Karpas-422 (cell line): ENCODE data around the gene TPGS2. TPM values are rescaled to one million over a fixed set of nuclear protein-coding genes. Genes with fewer than 3 reads are reported as not detected.
"Not testable (repeated sequence)": the region's sequence is repeated elsewhere in the genome, so short reads cannot be mapped to it uniquely, and the experiment has no call there.

Experiments used
- DNase-seq: peaks from one replicate; pipeline ENCODE4 v3.0.0-alpha.2; 2015
- H2AFZ ChIP-seq: fragments of 200-600 bp; sonication (generic); 2 replicates; pipeline ENCODE4 v1.6.1; 2014; ENCODE audit warnings: antibody characterized with exemption, low read length, mixed read lengths
- H3K27ac ChIP-seq: fragments of 200-600 bp; sonication (generic); 2 replicates; pipeline ENCODE4 v1.5.1; 2014; ENCODE audit warnings: mild to moderate bottlenecking, low read length, moderate library complexity
- H3K27me3 ChIP-seq: fragments of 200-600 bp; sonication (generic); 2 replicates; pipeline ENCODE4 v1.6.1; 2014; ENCODE audit warnings: low read length, mixed read lengths
- H3K36me3 ChIP-seq: fragments of 200-600 bp; sonication (generic); 2 replicates; pipeline ENCODE4 v1.6.1; 2014; ENCODE audit warnings: low read length, mixed read lengths; ENCODE audit not compliant: insufficient read depth
- H3K4me1 ChIP-seq: fragments of 200-600 bp; sonication (generic); 2 replicates; pipeline ENCODE4 v1.6.1; 2014; ENCODE audit warnings: mild to moderate bottlenecking, low read length, mixed read lengths
- H3K4me2 ChIP-seq: fragments of 200-600 bp; sonication (generic); 2 replicates; pipeline ENCODE4 v1.6.1; 2014; ENCODE audit warnings: low read length, low read depth, mild to moderate bottlenecking; ENCODE audit not compliant: poor library complexity, severe bottlenecking
- H3K4me3 ChIP-seq: fragments of 200-600 bp; sonication (generic); 2 replicates; pipeline ENCODE4 v1.5.1; 2014; ENCODE audit warnings: mild to moderate bottlenecking, antibody characterized with exemption, low read length, mixed read lengths
- H3K79me2 ChIP-seq: fragments of 200-600 bp; sonication (generic); 2 replicates; pipeline ENCODE4 v1.6.1; 2014; ENCODE audit warnings: mild to moderate bottlenecking, low read length, mixed read lengths
- H3K9ac ChIP-seq: fragments of 200-600 bp; sonication (generic); 2 replicates; pipeline ENCODE4 v1.6.0; 2014; ENCODE audit warnings: low read length
- H3K9me2 ChIP-seq: fragments of 200-600 bp; sonication (generic), shearing (Covaris generic); replicated peaks from 2 replicates; pipeline ENCODE4 v1.6.0; 2014; ENCODE audit warnings: mild to moderate bottlenecking, low read length, moderate library complexity; ENCODE audit not compliant: insufficient read depth
- H3K9me3 ChIP-seq: fragments of 300-700, 200-600 bp; sonication (generic); 2 replicates; pipeline ENCODE4 v1.6.1; 2014; ENCODE audit warnings: low read length, mixed read lengths
- H4K20me1 ChIP-seq: fragments of 200-600 bp; sonication (generic); 2 replicates; pipeline ENCODE4 v1.6.1; 2014; ENCODE audit warnings: mild to moderate bottlenecking, antibody characterized with exemption, low read length, low read depth; ENCODE audit not compliant: insufficient read depth
- total RNA-seq: library from RNA; depleted of rRNA; stranded (reverse); fragments of >200 nt; shearing (Covaris generic); gene quantifications from 2 replicates; pipeline ENCODE4 v1.2.3, GENCODE V29; 2014; ENCODE audit warnings: low replicate concordance; rRNA removed

Gene TPGS2, protein sequence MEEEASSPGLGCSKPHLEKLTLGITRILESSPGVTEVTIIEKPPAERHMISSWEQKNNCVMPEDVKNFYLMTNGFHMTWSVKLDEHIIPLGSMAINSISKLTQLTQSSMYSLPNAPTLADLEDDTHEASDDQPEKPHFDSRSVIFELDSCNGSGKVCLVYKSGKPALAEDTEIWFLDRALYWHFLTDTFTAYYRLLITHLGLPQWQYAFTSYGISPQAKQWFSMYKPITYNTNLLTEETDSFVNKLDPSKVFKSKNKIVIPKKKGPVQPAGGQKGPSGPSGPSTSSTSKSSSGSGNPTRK
- total RNA-seq, result 116 and 160 TPM in 2 replicates

DNA sequence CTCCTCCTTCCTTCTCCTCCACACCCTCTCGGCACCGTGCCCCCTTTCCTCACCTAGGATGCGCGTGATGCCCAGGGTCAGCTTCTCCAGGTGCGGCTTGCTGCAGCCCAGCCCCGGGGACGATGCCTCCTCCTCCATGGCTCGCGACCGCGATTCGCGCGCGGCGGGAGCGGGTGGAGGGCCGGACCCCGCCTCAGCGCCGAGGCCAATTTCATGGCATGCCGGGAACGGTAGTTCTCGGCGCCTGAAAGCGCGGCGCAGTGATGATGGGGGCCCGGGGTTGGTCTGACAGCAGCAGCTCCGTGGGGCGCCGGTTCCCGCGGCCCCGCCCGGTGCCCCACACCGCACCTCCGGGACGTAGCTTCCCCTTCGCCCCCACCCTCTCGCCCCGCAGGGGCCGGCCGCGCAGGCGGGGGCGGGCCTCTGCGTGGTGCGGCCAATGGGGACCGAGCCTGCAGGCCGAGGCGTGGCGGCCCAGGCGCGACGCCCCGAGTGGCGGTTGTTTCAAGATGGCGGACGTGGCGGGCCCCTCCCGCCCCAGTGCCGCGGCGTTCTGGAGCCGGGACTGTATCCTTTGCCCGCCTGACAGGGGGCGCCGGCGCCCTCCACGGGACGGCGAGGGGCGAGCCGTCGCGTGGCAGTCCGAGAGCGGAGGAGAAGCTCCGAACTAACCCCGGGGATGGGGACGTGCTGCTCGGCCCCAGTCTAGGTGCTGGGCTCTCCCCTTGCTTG is at the start of gene TPGS2, which contains the start of gene KIAA1328:
Gene TPGS2 (minus strand): TSS at position 373 of the 732 bp plus-strand sequence. CDS start 235 bp downstream, at position 138.
Gene KIAA1328 (plus strand): TSS at position 498 of the 732 bp plus-strand sequence. CDS start 12 bp downstream, at position 510.
- H3K27ac ChIP-seq, result peak within 1 kb of the TSS; percentile 69
- peaks cover 79% of the 10 kb centered on the region for H3K79me2 ChIP-seq
- H3K9me2 ChIP-seq, result no peaks in the 10 kb centered on the region
- H3K27me3 ChIP-seq, result no peaks in the 10 kb centered on the region
- H3K9ac ChIP-seq, result peak within 1 kb of the TSS; percentile 86
- H3K4me2 ChIP-seq, result peak within 1 kb of the TSS; percentile 85
- H2AFZ ChIP-seq, result peak within 1 kb of the TSS; percentile 73
- H3K9me3 ChIP-seq, result no peaks in the 10 kb centered on the region
- H3K4me3 ChIP-seq, result peak within 1 kb of the TSS; percentile 81
- peak; percentile 95 for DNase-seq
- H3K4me1 ChIP-seq, result peaks cover 43% of the 10 kb centered on the region
- peaks cover 19% of the 10 kb centered on the region; the same call in 1 of the 2 replicates for H3K36me3 ChIP-seq
- H4K20me1 ChIP-seq, result no peaks in the 10 kb centered on the region

DNA sequence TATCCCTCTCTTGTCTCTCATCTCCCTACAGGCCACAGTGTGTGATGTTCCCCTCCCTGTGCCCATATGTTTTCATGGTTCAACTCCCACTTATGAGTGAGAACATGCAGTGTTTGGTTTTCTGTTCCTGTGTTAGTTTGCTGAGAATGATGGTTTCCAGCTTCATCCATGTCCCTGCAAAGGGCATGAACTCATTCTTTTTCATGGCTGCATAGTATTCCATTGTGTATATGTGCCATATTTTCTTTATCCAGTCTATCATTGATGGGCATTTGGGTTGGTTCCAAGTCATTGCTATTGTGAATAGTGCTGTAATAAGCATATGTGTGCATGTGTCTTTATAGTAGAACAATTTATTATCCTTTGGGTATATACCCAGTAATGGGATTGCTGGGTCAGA is 45.0 kb upstream of the TPGS2 start:
- not testable (repeated sequence) for H2AFZ ChIP-seq, H3K9ac ChIP-seq, H3K4me2 ChIP-seq, H3K9me3 ChIP-seq, H3K79me2 ChIP-seq, H3K27me3 ChIP-seq, H3K9me2 ChIP-seq, H3K4me1 ChIP-seq, H3K4me3 ChIP-seq, H3K27ac ChIP-seq, H3K36me3 ChIP-seq, H4K20me1 ChIP-seq
- peak; percentile 6 for DNase-seq

DNA sequence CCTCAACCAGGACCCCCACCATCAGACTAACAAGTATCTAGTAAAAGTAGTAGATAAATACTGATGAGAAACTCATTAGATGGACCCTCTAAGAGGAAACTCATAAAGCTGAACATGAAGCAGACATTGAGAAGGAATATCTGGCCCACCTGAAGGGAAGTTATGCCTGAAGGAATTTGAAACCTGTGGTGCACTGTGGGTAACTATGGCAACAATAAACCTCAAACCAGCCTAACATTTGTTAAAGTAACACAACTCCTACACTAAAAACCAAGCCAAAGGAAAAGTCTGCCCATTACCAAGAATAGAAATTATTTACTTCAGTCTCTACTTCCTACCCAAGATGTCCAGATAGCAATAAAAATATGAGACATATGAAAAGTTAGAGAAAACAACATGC is 43.5 kb upstream of the TPGS2 start:
- Histone ChIP-seq H3K27ac (no peak overlapping the region), H3K4me2 (no peak overlapping the region), H3K9ac (no peak overlapping the region), H3K27me3 (no peaks in the 10 kb centered on the region), H3K79me2 (no peaks in the 10 kb centered on the region), H2AFZ (no peak overlapping the region), H3K36me3 (no peaks in the 10 kb centered on the region), H3K9me3 (no peaks in the 10 kb centered on the region), H3K4me1 (peaks cover 4% of the 10 kb centered on the region), H3K9me2 (no peaks in the 10 kb centered on the region), H3K4me3 (no peak overlapping the region), H4K20me1 (no peaks in the 10 kb centered on the region)
- DNase-seq, result peak; percentile 39

DNA sequence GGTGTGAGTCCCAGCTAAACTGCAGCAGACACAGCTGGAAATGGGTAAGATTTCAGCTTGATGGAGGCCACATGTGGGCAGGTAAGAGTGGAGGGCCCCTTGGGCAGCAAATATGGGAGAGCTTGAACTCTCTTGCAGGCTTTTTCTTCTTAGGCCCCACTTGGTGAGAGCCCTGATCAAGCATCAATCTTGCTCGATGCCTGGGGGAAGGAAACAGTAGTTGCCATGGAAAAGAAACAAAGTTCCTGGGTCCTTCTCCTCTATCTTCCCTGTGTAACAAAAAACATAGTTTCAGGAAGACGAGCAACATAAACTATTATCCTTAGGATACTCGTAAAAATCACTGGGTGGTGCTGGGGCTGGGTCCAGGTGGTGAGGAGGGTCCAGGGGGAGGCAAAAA is 43.0 kb upstream of the TPGS2 start:
- no peak overlapping the region for H2AFZ ChIP-seq
- no peaks in the 10 kb centered on the region for H3K9me3 ChIP-seq
- H3K9me2 ChIP-seq, result no peaks in the 10 kb centered on the region
- H3K4me2 ChIP-seq, result no peak overlapping the region
- peaks cover 4% of the 10 kb centered on the region for H3K4me1 ChIP-seq
- H3K27me3 ChIP-seq, result no peaks in the 10 kb centered on the region
- no peak overlapping the region for H3K27ac ChIP-seq
- H3K36me3 ChIP-seq, result no peaks in the 10 kb centered on the region
- H3K79me2 ChIP-seq, result no peaks in the 10 kb centered on the region
- DNase-seq, result no peak
- no peaks in the 10 kb centered on the region for H4K20me1 ChIP-seq
- H3K9ac ChIP-seq, result no peak overlapping the region
- H3K4me3 ChIP-seq, result no peak overlapping the region

DNA sequence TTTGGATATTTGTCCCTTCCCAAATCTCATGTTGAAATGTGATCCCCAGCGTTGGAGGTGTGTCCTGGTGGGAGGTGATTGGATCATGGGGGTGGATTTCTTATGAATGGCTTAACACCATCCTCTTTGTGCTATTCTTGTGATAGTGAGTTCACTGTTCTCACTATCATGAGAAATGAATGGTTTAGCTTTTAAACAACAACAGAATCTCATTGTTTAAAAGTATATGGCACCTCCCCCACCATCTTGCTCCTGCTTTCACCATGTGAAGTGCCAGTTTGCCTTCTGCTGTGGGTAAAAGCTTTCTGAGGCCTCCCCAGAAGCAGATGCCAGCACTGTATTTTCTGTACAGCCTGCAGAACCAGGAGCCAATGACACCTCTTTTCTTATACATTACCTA is 38.3 kb upstream of the TPGS2 start:
- Histone ChIP-seq H3K9ac (no peak overlapping the region), H2AFZ (no peak overlapping the region), H3K27ac (no peak overlapping the region), H3K79me2 (no peaks in the 10 kb centered on the region), H3K4me1 (no peaks in the 10 kb centered on the region), H3K9me3 (no peaks in the 10 kb centered on the region), H3K4me2 (no peak overlapping the region), H3K36me3 (no peaks in the 10 kb centered on the region), H3K9me2 (no peaks in the 10 kb centered on the region), H4K20me1 (no peaks in the 10 kb centered on the region), H3K4me3 (no peak overlapping the region), H3K27me3 (no peaks in the 10 kb centered on the region)
- no peak for DNase-seq

DNA sequence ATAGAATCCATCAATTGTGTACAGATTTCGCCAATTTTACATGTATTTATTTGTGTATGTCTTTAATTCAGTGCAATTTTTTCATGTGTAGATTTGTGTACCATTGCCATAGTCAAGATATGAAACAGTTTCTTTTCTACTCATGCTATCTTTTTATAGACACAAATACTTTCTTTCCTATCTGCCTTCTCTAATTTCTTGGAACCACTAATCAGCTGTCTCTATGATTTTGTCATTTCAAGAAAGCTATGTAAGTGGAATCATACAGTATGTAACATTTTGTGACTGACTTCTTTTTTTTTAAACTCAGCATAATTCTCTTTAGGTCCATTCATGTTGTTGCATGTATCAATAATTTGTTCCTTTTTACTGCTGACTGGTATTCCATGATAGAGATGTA is 33.4 kb upstream of the TPGS2 start:
- no peak overlapping the region for H3K27ac ChIP-seq
- no peak overlapping the region for H3K4me3 ChIP-seq
- H3K79me2 ChIP-seq, result no peaks in the 10 kb centered on the region
- H3K9me3 ChIP-seq, result no peaks in the 10 kb centered on the region
- no peaks in the 10 kb centered on the region for H3K36me3 ChIP-seq
- no peaks in the 10 kb centered on the region for H3K9me2 ChIP-seq
- no peak overlapping the region for H3K4me2 ChIP-seq
- H3K9ac ChIP-seq, result no peak overlapping the region
- no peak for DNase-seq
- H4K20me1 ChIP-seq, result no peaks in the 10 kb centered on the region
- no peak overlapping the region for H2AFZ ChIP-seq
- H3K4me1 ChIP-seq, result no peaks in the 10 kb centered on the region
- H3K27me3 ChIP-seq, result no peaks in the 10 kb centered on the region

DNA sequence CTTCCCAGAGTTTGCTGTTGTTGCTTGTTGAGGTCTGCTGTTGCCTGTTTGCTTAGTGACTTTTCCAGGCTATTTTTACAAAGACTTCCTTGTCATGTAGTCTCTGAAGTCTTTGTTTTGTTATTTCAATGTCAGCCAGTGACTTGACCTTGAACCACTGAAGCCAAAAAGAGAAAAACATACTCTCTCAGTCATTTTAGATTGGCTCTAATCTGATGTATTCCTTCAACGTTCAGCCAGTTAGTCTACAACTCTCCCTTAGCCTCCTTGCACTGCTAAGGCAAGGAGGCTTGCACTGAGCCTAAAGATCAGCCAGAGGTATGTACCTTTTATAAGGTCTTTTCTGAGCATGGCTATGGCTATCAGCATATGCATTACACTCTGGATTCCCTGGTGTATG is 28.0 kb upstream of the TPGS2 start:
- H3K27me3 ChIP-seq, result no peaks in the 10 kb centered on the region
- no peaks in the 10 kb centered on the region for H4K20me1 ChIP-seq
- H3K9ac ChIP-seq, result no peak overlapping the region
- H3K9me2 ChIP-seq, result no peaks in the 10 kb centered on the region
- peaks cover 10% of the 10 kb centered on the region for H3K36me3 ChIP-seq
- H3K4me1 ChIP-seq, result no peaks in the 10 kb centered on the region
- no peak overlapping the region for H3K4me2 ChIP-seq
- H2AFZ ChIP-seq, result no peak overlapping the region
- H3K79me2 ChIP-seq, result no peaks in the 10 kb centered on the region
- peak; percentile 14 for DNase-seq
- H3K27ac ChIP-seq, result no peak overlapping the region
- no peak overlapping the region for H3K4me3 ChIP-seq
- peaks cover 8% of the 10 kb centered on the region for H3K9me3 ChIP-seq

DNA sequence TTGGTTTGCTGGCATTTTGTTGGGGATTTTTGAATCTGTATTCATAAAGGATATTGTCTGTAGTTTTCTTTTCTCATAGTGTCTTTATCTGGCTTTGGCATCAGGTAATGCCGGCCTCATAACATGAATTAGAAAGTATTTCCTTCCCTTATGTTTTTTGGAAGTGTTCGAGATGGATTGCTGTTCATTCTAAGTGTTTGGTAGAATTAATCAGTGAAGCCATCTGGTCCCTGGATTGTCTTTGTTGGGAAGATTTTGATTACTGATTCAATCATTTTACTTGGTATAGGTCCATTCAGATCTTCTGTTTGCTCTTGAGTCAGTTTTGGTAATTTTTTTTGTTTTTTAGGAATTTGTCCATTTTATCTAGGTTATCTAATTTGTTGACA is 22.4 kb upstream of the TPGS2 start:
- H3K9me3 ChIP-seq, result peaks cover 9% of the 10 kb centered on the region
- no peaks in the 10 kb centered on the region for H4K20me1 ChIP-seq
- no peak overlapping the region for H3K4me2 ChIP-seq
- no peak overlapping the region for H2AFZ ChIP-seq
- no peak overlapping the region for H3K4me3 ChIP-seq
- peak; percentile 20 for DNase-seq
- H3K36me3 ChIP-seq, result peaks cover 11% of the 10 kb centered on the region
- H3K27ac ChIP-seq, result no peak overlapping the region
- H3K4me1 ChIP-seq, result peaks cover 5% of the 10 kb centered on the region
- H3K9ac ChIP-seq, result no peak overlapping the region
- no peaks in the 10 kb centered on the region for H3K9me2 ChIP-seq
- no peaks in the 10 kb centered on the region for H3K27me3 ChIP-seq
- no peaks in the 10 kb centered on the region for H3K79me2 ChIP-seq
